GM23338 (cell line): ENCODE data around the gene NAA20. TPM values are rescaled to one million over a fixed set of nuclear protein-coding genes. Genes with fewer than 3 reads are reported as not detected.

Source experiments
- ATAC-seq: fragments of 200-7000 bp; cut with Tn5 transposase; 3 replicates; pipeline ENCODE4 v1.9.1; 2020
- DNase-seq: peaks from one replicate; pipeline ENCODE4 v3.0.0-alpha.2; 2015; ENCODE audit warnings: low spot score
- H2AFZ ChIP-seq: fragments of 200-600 bp; sonication (generic); 2 replicates; pipeline ENCODE4 v1.8.0; 2016; ENCODE audit warnings: antibody characterized with exemption, mild to moderate bottlenecking, moderate library complexity
- H3F3A ChIP-seq: fragments of 200-600 bp; sonication (generic); replicated peaks from 2 replicates; pipeline ENCODE4 v1.8.0; 2017; ENCODE audit warnings: antibody characterized with exemption, mixed run types, low read depth
- H3K27ac ChIP-seq: fragments of 200-600 bp; sonication (generic); 2 replicates; pipeline ENCODE4 v1.6.1; 2016; ENCODE audit warnings: low read depth
- H3K27me3 ChIP-seq: fragments of 200-600 bp; sonication (generic); 2 replicates; pipeline ENCODE4 v1.8.0; 2016; ENCODE audit warnings: mild to moderate bottlenecking, mixed run types, moderate library complexity; ENCODE audit not compliant: insufficient read depth
- H3K36me3 ChIP-seq: fragments of 200-600 bp; sonication (generic); 2 replicates; pipeline ENCODE4 v1.8.0; 2016; ENCODE audit warnings: mild to moderate bottlenecking; ENCODE audit not compliant: insufficient read depth
- H3K4me1 ChIP-seq: fragments of 200-600 bp; sonication (generic); 2 replicates; pipeline ENCODE4 v1.8.0; 2016; ENCODE audit warnings: mild to moderate bottlenecking, moderate library complexity; ENCODE audit not compliant: insufficient read depth
- H3K4me2 ChIP-seq: fragments of 200-600 bp; sonication (generic); 2 replicates; pipeline ENCODE4 v1.7.1; 2017; ENCODE audit warnings: mixed run types
- H3K4me3 ChIP-seq: fragments of 200-600 bp; sonication (generic); 2 replicates; pipeline ENCODE4 v1.6.1; 2016; ENCODE audit warnings: mixed run types
- H3K79me2 ChIP-seq: fragments of 200-600 bp; sonication (generic); replicated peaks from 2 replicates; pipeline ENCODE4 v1.8.0; 2017; ENCODE audit warnings: mild to moderate bottlenecking; ENCODE audit not compliant: insufficient read depth
- H3K9me2 ChIP-seq: fragments of 200-600 bp; sonication (generic); 2 replicates; pipeline ENCODE4 v1.8.0; 2017; ENCODE audit not compliant: insufficient read depth
- H4K20me1 ChIP-seq: fragments of 200-600 bp; sonication (generic); replicated peaks from 2 replicates; pipeline ENCODE4 v1.8.0; 2017; ENCODE audit warnings: mild to moderate bottlenecking; ENCODE audit not compliant: insufficient read depth
- H3K27ac Mint-ChIP-seq: 2 replicates; pipeline ENCODE4 v1.8.0; 2020; ENCODE audit warnings: inconsistent platforms, mild to moderate bottlenecking, moderate library complexity, mixed read lengths
- H3K27me3 Mint-ChIP-seq: 3 replicates; pipeline ENCODE4 v1.8.0; 2022; ENCODE audit warnings: low read depth, mild to moderate bottlenecking, moderate library complexity, mixed read lengths, inconsistent platforms; ENCODE audit not compliant: insufficient read depth, poor library complexity
- H3K36me3 Mint-ChIP-seq: 3 replicates; pipeline ENCODE4 v1.8.0; 2021; ENCODE audit warnings: low read depth, mild to moderate bottlenecking, inconsistent platforms, moderate library complexity, mixed read lengths
- H3K4me1 Mint-ChIP-seq: 3 replicates; pipeline ENCODE4 v1.8.0; 2020; ENCODE audit warnings: mild to moderate bottlenecking, inconsistent platforms, mixed read lengths
- H3K4me3 Mint-ChIP-seq: 3 replicates; pipeline ENCODE4 v1.8.0; 2021; ENCODE audit warnings: moderate library complexity, mild to moderate bottlenecking, inconsistent platforms, mixed read lengths
- H3K9me3 Mint-ChIP-seq: 3 replicates; pipeline ENCODE4 v1.8.0; 2020; ENCODE audit warnings: moderate library complexity, mild to moderate bottlenecking, inconsistent platforms, mixed read lengths
- CREB1 ChIP-seq: fragments of 250-450 bp; sonication (Bioruptor Pico); IDR thresholded peaks from 2 replicates; pipeline ENCODE4 v1.5.0; 2020; ENCODE audit warnings: low read depth, mild to moderate bottlenecking, moderate library complexity
- EZH2 ChIP-seq: fragments of 200-600 bp; sonication (generic); IDR thresholded peaks from one replicate; pipeline ENCODE4 v1.8.0; 2017; ENCODE audit warnings: antibody characterized with exemption, mild to moderate bottlenecking, low read depth; ENCODE audit not compliant: unreplicated experiment
- EZH2phosphoT487 ChIP-seq: fragments of 200-600 bp; sonication (generic); IDR thresholded peaks from one replicate; pipeline ENCODE4 v1.8.1; 2018; ENCODE audit warnings: antibody characterized with exemption; ENCODE audit not compliant: unreplicated experiment
- JUNB ChIP-seq: IDR thresholded peaks from one replicate; pipeline ENCODE4 v1.6.1; 2016; ENCODE audit warnings: antibody characterized with exemption; ENCODE audit not compliant: unreplicated experiment
- NANOG ChIP-seq: IDR thresholded peaks from 2 replicates; pipeline ENCODE4 v1.6.1; 2016; ENCODE audit warnings: antibody characterized with exemption, borderline replicate concordance
- POLR2AphosphoS5 ChIP-seq: IDR thresholded peaks from 2 replicates; pipeline ENCODE4 v1.6.1; 2016; ENCODE audit warnings: antibody characterized with exemption, low read depth
- STAT1 ChIP-seq: IDR thresholded peaks from one replicate; pipeline ENCODE4 v1.6.1; 2016; ENCODE audit warnings: antibody characterized with exemption; ENCODE audit not compliant: unreplicated experiment
- ZNF114 ChIP-seq: fragments of 250-450 bp; sonication (Bioruptor Pico); IDR thresholded peaks from 2 replicates; pipeline ENCODE4 v1.5.0; 2020; ENCODE audit warnings: mild to moderate bottlenecking, moderate library complexity
- ZNF331 ChIP-seq: fragments of 250-450 bp; sonication (Bioruptor Pico); IDR thresholded peaks from 2 replicates; pipeline ENCODE4 v1.5.0; 2020; ENCODE audit warnings: low read depth, mild to moderate bottlenecking, moderate library complexity
- polyA plus RNA-seq: library from polyadenylated mRNA; unstranded; fragments of >200 nt; fragmentation: Nextera tagmentation; extraction: Ambion mirVana; gene quantifications from 2 replicates; pipeline ENCODE4 v1.2.1, GENCODE V29; 2016
- total RNA-seq: library from RNA; depleted of rRNA; stranded (reverse); fragments of >200 nt; shearing (Covaris generic); gene quantifications from 2 replicates; pipeline ENCODE4 v1.2.3, GENCODE V29; 2014
- TF ChIP-seq, protein P1 (sequence below), 2 experiments: fragments of 200-600 bp in 1 of 2; sonication (generic) in 1 of 2; conservative IDR thresholded peaks; 2 replicates each; pipeline versions ENCODE4 v1.5.1 to v1.6.1; 2016 to 2017; ENCODE audit warnings: antibody characterized with exemption in 2 of 2, low read depth in 2 of 2, mild to moderate bottlenecking in 2 of 2, moderate library complexity in 1 of 2
- TF ChIP-seq, protein P2 (sequence below): IDR thresholded peaks from 2 replicates; pipeline ENCODE4 v1.6.1; 2016; ENCODE audit warnings: antibody characterized with exemption
- TF ChIP-seq, protein P3 (sequence below): IDR thresholded peaks from one replicate; pipeline ENCODE4 v1.6.1; 2018; ENCODE audit warnings: antibody characterized with exemption; ENCODE audit not compliant: unreplicated experiment
- TF ChIP-seq, protein P4 (sequence below): fragments of 250-450 bp; sonication (Bioruptor Pico); IDR thresholded peaks from 2 replicates; pipeline ENCODE4 v1.5.0; 2020; ENCODE audit warnings: mild to moderate bottlenecking, moderate library complexity

The NAA20 gene
- total and polyA plus RNA-seq, 2 experiments from 2014 or later = 28.7 to 117 TPM

DNA sequence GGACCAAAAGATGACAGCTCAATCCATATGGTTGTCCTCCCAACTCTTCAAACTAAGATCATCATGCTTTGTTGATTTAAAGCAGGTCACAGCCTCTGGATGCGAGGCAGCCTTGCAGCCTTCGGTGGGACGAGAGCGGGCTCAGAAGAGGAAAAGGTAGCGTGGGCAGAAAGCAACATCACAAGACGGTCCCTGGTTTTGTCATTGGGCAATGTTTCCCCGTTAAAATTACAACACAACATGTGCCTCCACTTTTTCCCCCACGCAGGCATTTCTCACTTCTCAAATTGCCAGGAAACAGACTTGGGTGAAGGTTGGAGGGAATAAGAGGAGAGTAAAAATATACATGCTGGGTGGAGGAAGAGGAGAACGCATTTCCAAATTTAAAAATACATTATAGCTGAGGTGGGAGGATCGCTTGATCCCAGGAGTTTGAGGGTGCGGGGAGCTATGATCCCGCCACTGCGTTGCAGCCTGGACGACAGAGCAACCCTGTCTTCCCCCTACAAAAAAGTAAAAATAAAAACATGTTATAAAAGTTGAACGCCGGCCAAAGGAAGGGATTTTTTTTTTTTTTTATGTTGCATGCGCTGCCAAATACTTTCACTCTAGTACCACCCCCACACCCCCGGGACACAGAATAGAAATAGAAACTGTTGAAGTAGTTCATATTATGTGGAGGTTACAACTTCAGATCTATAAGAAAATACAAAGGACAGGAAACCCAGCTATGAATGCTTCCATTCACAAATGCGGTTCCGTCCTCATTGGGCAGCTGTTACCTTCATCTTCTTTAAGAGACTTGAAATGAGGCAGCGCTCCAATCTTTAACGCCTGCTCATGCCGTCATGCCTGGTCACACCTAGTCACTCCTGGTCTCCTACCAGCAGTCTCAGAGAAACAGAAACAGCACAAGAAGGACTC, 13.9 kb upstream of the NAA20 start:
- H3K4me2 ChIP-seq = no peak overlapping the region
- no peak overlapping the region for H3K4me3 Mint-ChIP-seq
- no peak for ATAC-seq

More for the DNA sequence above, 13.9 kb upstream of the NAA20 start:
- no peak overlapping the region for H3K27ac Mint-ChIP-seq
- no peak overlapping the region for H3K27ac ChIP-seq
- H3K9me3 Mint-ChIP-seq = no peaks in the 10 kb centered on the region
- H3K36me3 Mint-ChIP-seq = no peaks in the 10 kb centered on the region
- H3K4me1 Mint-ChIP-seq = peaks cover 9% of the 10 kb centered on the region; the same call in 1 of the 3 replicates
- H2AFZ ChIP-seq = peak overlapping the region; percentile 66
- no peaks in the 10 kb centered on the region for H3K4me1 ChIP-seq
- H3F3A ChIP-seq = no peaks in the 10 kb centered on the region
- no peaks in the 10 kb centered on the region for H3K36me3 ChIP-seq
- H3K79me2 ChIP-seq = no peaks in the 10 kb centered on the region
- H3K27me3 Mint-ChIP-seq = peaks cover 7% of the 10 kb centered on the region
- no peaks in the 10 kb centered on the region for H3K9me2 ChIP-seq
- no peaks in the 10 kb centered on the region for H3K27me3 ChIP-seq
- TF ChIP-seq CREB1 (CRISPR knock-in tag) (no peak), ZNF331 (CRISPR knock-in tag) (no peak), POLR2AphosphoS5 (no peak), EZH2phosphoT487 (no peak), JUNB (no peak), EZH2 (no peak), ZNF114 (CRISPR knock-in tag) (no peak), NANOG (no peak), STAT1 (no peak)
- TF ChIP-seq, protein P1, sequence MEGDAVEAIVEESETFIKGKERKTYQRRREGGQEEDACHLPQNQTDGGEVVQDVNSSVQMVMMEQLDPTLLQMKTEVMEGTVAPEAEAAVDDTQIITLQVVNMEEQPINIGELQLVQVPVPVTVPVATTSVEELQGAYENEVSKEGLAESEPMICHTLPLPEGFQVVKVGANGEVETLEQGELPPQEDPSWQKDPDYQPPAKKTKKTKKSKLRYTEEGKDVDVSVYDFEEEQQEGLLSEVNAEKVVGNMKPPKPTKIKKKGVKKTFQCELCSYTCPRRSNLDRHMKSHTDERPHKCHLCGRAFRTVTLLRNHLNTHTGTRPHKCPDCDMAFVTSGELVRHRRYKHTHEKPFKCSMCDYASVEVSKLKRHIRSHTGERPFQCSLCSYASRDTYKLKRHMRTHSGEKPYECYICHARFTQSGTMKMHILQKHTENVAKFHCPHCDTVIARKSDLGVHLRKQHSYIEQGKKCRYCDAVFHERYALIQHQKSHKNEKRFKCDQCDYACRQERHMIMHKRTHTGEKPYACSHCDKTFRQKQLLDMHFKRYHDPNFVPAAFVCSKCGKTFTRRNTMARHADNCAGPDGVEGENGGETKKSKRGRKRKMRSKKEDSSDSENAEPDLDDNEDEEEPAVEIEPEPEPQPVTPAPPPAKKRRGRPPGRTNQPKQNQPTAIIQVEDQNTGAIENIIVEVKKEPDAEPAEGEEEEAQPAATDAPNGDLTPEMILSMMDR (conservative IDR thresholded peaks at IDR 0.05; ENCODE audit: low read depth in 2 of 2) = no peak
- TF ChIP-seq, protein P2, sequence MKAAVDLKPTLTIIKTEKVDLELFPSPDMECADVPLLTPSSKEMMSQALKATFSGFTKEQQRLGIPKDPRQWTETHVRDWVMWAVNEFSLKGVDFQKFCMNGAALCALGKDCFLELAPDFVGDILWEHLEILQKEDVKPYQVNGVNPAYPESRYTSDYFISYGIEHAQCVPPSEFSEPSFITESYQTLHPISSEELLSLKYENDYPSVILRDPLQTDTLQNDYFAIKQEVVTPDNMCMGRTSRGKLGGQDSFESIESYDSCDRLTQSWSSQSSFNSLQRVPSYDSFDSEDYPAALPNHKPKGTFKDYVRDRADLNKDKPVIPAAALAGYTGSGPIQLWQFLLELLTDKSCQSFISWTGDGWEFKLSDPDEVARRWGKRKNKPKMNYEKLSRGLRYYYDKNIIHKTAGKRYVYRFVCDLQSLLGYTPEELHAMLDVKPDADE = no peak
- TF ChIP-seq, protein P3, sequence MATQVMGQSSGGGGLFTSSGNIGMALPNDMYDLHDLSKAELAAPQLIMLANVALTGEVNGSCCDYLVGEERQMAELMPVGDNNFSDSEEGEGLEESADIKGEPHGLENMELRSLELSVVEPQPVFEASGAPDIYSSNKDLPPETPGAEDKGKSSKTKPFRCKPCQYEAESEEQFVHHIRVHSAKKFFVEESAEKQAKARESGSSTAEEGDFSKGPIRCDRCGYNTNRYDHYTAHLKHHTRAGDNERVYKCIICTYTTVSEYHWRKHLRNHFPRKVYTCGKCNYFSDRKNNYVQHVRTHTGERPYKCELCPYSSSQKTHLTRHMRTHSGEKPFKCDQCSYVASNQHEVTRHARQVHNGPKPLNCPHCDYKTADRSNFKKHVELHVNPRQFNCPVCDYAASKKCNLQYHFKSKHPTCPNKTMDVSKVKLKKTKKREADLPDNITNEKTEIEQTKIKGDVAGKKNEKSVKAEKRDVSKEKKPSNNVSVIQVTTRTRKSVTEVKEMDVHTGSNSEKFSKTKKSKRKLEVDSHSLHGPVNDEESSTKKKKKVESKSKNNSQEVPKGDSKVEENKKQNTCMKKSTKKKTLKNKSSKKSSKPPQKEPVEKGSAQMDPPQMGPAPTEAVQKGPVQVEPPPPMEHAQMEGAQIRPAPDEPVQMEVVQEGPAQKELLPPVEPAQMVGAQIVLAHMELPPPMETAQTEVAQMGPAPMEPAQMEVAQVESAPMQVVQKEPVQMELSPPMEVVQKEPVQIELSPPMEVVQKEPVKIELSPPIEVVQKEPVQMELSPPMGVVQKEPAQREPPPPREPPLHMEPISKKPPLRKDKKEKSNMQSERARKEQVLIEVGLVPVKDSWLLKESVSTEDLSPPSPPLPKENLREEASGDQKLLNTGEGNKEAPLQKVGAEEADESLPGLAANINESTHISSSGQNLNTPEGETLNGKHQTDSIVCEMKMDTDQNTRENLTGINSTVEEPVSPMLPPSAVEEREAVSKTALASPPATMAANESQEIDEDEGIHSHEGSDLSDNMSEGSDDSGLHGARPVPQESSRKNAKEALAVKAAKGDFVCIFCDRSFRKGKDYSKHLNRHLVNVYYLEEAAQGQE = no peak
- TF ChIP-seq, protein P4, sequence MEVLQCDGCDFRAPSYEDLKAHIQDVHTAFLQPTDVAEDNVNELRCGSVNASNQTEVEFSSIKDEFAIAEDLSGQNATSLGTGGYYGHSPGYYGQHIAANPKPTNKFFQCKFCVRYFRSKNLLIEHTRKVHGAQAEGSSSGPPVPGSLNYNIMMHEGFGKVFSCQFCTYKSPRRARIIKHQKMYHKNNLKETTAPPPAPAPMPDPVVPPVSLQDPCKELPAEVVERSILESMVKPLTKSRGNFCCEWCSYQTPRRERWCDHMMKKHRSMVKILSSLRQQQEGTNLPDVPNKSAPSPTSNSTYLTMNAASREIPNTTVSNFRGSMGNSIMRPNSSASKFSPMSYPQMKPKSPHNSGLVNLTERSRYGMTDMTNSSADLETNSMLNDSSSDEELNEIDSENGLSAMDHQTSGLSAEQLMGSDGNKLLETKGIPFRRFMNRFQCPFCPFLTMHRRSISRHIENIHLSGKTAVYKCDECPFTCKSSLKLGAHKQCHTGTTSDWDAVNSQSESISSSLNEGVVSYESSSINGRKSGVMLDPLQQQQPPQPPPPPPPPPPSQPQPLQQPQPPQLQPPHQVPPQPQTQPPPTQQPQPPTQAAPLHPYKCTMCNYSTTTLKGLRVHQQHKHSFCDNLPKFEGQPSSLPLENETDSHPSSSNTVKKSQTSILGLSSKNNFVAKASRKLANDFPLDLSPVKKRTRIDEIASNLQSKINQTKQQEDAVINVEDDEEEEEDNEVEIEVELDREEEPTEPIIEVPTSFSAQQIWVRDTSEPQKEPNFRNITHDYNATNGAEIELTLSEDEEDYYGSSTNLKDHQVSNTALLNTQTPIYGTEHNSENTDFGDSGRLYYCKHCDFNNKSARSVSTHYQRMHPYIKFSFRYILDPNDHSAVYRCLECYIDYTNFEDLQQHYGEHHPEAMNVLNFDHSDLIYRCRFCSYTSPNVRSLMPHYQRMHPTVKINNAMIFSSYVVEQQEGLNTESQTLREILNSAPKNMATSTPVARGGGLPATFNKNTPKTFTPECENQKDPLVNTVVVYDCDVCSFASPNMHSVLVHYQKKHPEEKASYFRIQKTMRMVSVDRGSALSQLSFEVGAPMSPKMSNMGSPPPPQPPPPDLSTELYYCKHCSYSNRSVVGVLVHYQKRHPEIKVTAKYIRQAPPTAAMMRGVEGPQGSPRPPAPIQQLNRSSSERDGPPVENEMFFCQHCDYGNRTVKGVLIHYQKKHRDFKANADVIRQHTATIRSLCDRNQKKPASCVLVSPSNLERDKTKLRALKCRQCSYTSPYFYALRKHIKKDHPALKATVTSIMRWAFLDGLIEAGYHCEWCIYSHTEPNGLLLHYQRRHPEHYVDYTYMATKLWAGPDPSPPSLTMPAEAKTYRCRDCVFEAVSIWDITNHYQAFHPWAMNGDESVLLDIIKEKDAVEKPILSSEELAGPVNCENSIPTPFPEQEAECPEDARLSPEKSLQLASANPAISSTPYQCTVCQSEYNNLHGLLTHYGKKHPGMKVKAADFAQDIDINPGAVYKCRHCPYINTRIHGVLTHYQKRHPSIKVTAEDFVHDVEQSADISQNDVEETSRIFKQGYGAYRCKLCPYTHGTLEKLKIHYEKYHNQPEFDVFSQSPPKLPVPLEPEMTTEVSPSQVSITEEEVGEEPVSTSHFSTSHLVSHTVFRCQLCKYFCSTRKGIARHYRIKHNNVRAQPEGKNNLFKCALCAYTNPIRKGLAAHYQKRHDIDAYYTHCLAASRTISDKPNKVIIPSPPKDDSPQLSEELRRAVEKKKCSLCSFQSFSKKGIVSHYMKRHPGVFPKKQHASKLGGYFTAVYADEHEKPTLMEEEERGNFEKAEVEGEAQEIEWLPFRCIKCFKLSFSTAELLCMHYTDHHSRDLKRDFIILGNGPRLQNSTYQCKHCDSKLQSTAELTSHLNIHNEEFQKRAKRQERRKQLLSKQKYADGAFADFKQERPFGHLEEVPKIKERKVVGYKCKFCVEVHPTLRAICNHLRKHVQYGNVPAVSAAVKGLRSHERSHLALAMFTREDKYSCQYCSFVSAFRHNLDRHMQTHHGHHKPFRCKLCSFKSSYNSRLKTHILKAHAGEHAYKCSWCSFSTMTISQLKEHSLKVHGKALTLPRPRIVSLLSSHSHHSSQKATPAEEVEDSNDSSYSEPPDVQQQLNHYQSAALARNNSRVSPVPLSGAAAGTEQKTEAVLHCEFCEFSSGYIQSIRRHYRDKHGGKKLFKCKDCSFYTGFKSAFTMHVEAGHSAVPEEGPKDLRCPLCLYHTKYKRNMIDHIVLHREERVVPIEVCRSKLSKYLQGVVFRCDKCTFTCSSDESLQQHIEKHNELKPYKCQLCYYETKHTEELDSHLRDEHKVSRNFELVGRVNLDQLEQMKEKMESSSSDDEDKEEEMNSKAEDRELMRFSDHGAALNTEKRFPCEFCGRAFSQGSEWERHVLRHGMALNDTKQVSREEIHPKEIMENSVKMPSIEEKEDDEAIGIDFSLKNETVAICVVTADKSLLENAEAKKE = no peak
- no peak overlapping the region for H3K4me3 ChIP-seq
- no peak for DNase-seq
- H4K20me1 ChIP-seq = no peaks in the 10 kb centered on the region
